A549 (cell line): ENCODE measurements around the gene TRIM7. TPM values are rescaled to one million over a fixed set of nuclear protein-coding genes. Genes with fewer than 3 reads are reported as not detected.

Source experiments
- ATAC-seq, 2 experiments: fragments of 200-7000 bp in 1 of 2; fragments of >200 bp in 1 of 2; cut with Nextera tagmentation in 1 of 2; cut with Tn5 transposase in 1 of 2; 3 replicates each; pipeline versions ENCODE4 v1.8.0 to v1.9.1; 2018 to 2020; ENCODE audit warnings: mild to moderate bottlenecking in 1 of 2, moderate library complexity in 1 of 2
- CTCF ChIA-PET: fragments of 300-600 bp; sonication (Branson Sonifier 250); formaldehyde crosslinking; extraction: SDS; loops from one replicate; lab custom pipeline; 2021; ENCODE audit warnings: antibody characterized with exemption, inconsistent platforms; lab: Yijun Ruan, JAX
- POLR2A ChIA-PET: fragments of 350-600 bp; formaldehyde crosslinking; extraction: SDS; loops from one replicate; lab custom pipeline; 2021; ENCODE audit warnings: antibody characterized with exemption, inconsistent platforms; lab: Yijun Ruan, JAX
- DNase-seq, 2 experiments: peaks; one replicate each; pipeline versions ENCODE4 v3.0.0 to v3.0.0-alpha.2; 2011 to 2016; ENCODE audit warnings: low read depth in 1 of 2, low spot score in 1 of 2
- FAIRE-seq: peaks from 2 replicates; lab custom pipeline; 2011; peaks lifted over from hg19 to GRCh38; lab: Jason Lieb, UNC
- H3K27ac ChIP-seq, 2 experiments: fragments of >200 bp; sonication (Bioruptor Twin); formaldehyde crosslinking; 3 replicates each; pipeline ENCODE4 v1.5.1; 2016 to 2017
- H3K4me1 ChIP-seq: fragments of >200 bp; sonication (Bioruptor Twin); formaldehyde crosslinking; 3 replicates; pipeline ENCODE4 v1.6.1; 2016
- H3K4me2 ChIP-seq: fragments of >200 bp; sonication (Bioruptor Twin); formaldehyde crosslinking; 3 replicates; pipeline ENCODE4 v1.6.1; 2016
- H3K4me3 ChIP-seq: fragments of >200 bp; sonication (Bioruptor Twin); formaldehyde crosslinking; 3 replicates; pipeline ENCODE4 v1.5.1; 2016
- H3K9me3 ChIP-seq: fragments of >200 bp; sonication (Bioruptor Twin); formaldehyde crosslinking; 3 replicates; pipeline ENCODE4 v1.6.1; 2016
- CBX2 ChIP-seq: fragments of 200-600 bp; sonication (generic); IDR thresholded peaks from 2 replicates; pipeline ENCODE4 v1.6.1; 2016; ENCODE audit warnings: low read depth, mild to moderate bottlenecking, borderline replicate concordance
- CHD2 ChIP-seq: fragments of 150-350 bp; IDR thresholded peaks from 2 replicates; pipeline ENCODE4 v1.6.1; 2014; ENCODE audit warnings: low read length; ENCODE audit not compliant: partially characterized antibody
- EHF ChIP-seq: fragments of 250-450 bp; sonication (Bioruptor Pico); IDR thresholded peaks from 2 replicates; pipeline ENCODE4 v1.5.0; 2020; ENCODE audit warnings: mild to moderate bottlenecking
- EHMT2 ChIP-seq: fragments of 200-600 bp; sonication (generic); IDR thresholded peaks from 2 replicates; pipeline ENCODE4 v1.6.1; 2016; ENCODE audit warnings: antibody characterized with exemption, low read depth, mild to moderate bottlenecking, moderate library complexity
- ESRRA ChIP-seq: fragments of 150-350 bp; IDR thresholded peaks from 2 replicates; pipeline ENCODE4 v1.6.1; 2014; ENCODE audit warnings: mild to moderate bottlenecking, low read length, borderline replicate concordance
- FOSB ChIP-seq: fragments of 250-450 bp; sonication (Bioruptor Pico); IDR thresholded peaks from 2 replicates; pipeline ENCODE4 v1.5.0; 2020; ENCODE audit warnings: mild to moderate bottlenecking, moderate library complexity
- FOSL2 ChIP-seq, 2 experiments: fragments of 450-650 bp in 1 of 2; fragments of >200 bp in 1 of 2; sonication (Bioruptor Twin) in 1 of 2; formaldehyde crosslinking; IDR thresholded peaks; 2 replicates each; pipeline versions ENCODE4 v1.5.0 to v1.6.1; 2016 to 2020; ENCODE audit warnings: mild to moderate bottlenecking in 1 of 2, moderate library complexity in 1 of 2
- GATA3 ChIP-seq: IDR thresholded peaks from 2 replicates; pipeline ENCODE4 v1.6.1; 2012; ENCODE audit warnings: borderline replicate concordance
- HEYL ChIP-seq: fragments of 250-450 bp; sonication (Bioruptor Pico); IDR thresholded peaks from 2 replicates; pipeline ENCODE4 v1.8.0; 2021; ENCODE audit warnings: mild to moderate bottlenecking, moderate library complexity
- HOXA7 ChIP-seq: fragments of 250-450 bp; sonication (Bioruptor Pico); IDR thresholded peaks from 2 replicates; pipeline ENCODE4 v1.5.0; 2020; ENCODE audit warnings: mild to moderate bottlenecking, moderate library complexity
- HOXB13 ChIP-seq: fragments of 250-450 bp; sonication (Bioruptor Pico); IDR thresholded peaks from 2 replicates; pipeline ENCODE4 v1.5.0; 2020; ENCODE audit warnings: low read depth, mild to moderate bottlenecking, moderate library complexity
- JUN ChIP-seq, 2 experiments: fragments of >200 bp; sonication (Bioruptor Twin); formaldehyde crosslinking; IDR thresholded peaks; 2 replicates in 1 of 2; 3 replicates in 1 of 2; pipeline ENCODE4 v1.6.1; 2016 to 2017
- MYC ChIP-seq: IDR thresholded peaks from 2 replicates; pipeline ENCODE4 v1.6.1; 2012; ENCODE audit warnings: mild to moderate bottlenecking, inconsistent platforms, low read length, improper control_type of control experiment, borderline replicate concordance
- NPAS2 ChIP-seq: fragments of 250-450 bp; sonication (Bioruptor Pico); IDR thresholded peaks from 2 replicates; pipeline ENCODE4 v1.8.0; 2022; ENCODE audit warnings: mild to moderate bottlenecking, moderate library complexity, borderline replicate concordance
- NR3C1 ChIP-seq: fragments of >200 bp; sonication (Bioruptor Twin); formaldehyde crosslinking; IDR thresholded peaks from 3 replicates; pipeline ENCODE4 v1.6.1; 2017
- POLR2AphosphoS2 ChIP-seq: conservative IDR thresholded peaks from 2 replicates; pipeline ENCODE4 v1.6.1; 2012; ENCODE audit warnings: low read length, improper control_type of control experiment, inconsistent platforms
- RAD21 ChIP-seq, 2 experiments: fragments of >200 bp in 1 of 2; sonication (Bioruptor Twin) in 1 of 2; formaldehyde crosslinking in 1 of 2; IDR thresholded peaks in 1 of 2; conservative IDR thresholded peaks in 1 of 2; 2 replicates in 1 of 2; 3 replicates in 1 of 2; pipeline ENCODE4 v1.6.1; 2012 to 2018; ENCODE audit warnings: inconsistent platforms in 1 of 2
- RARB ChIP-seq: fragments of 250-450 bp; sonication (Bioruptor Pico); IDR thresholded peaks from 2 replicates; pipeline ENCODE4 v1.8.0; 2021; ENCODE audit warnings: mild to moderate bottlenecking, moderate library complexity
- RCOR1 ChIP-seq: fragments of 150-350 bp; IDR thresholded peaks from 2 replicates; pipeline ENCODE4 v1.6.1; 2014; ENCODE audit warnings: antibody characterized with exemption, low read length, low read depth
- RFX5 ChIP-seq: fragments of 450-650 bp; IDR thresholded peaks from 2 replicates; pipeline ENCODE4 v1.7.1; 2014; ENCODE audit warnings: antibody characterized with exemption, mild to moderate bottlenecking, moderate library complexity
- RNF2 ChIP-seq: fragments of 200-600 bp; sonication (generic); IDR thresholded peaks from 2 replicates; pipeline ENCODE4 v1.6.1; 2016; ENCODE audit warnings: low read depth, mild to moderate bottlenecking, antibody characterized with exemption, moderate library complexity, borderline replicate concordance
- SMC3 ChIP-seq: fragments of >200 bp; sonication (Bioruptor Twin); formaldehyde crosslinking; IDR thresholded peaks from 3 replicates; pipeline ENCODE4 v1.6.1; 2018; ENCODE audit warnings: inconsistent platforms
- TFCP2L1 ChIP-seq: fragments of 250-450 bp; sonication (Bioruptor Pico); IDR thresholded peaks from 2 replicates; pipeline ENCODE4 v1.5.0; 2021; ENCODE audit warnings: mild to moderate bottlenecking
- TP53 ChIP-seq: fragments of 250-450 bp; sonication (Bioruptor Pico); IDR thresholded peaks from 2 replicates; pipeline ENCODE4 v1.5.0; 2021; ENCODE audit warnings: mild to moderate bottlenecking, moderate library complexity
- ZNF302 ChIP-seq: fragments of 250-450 bp; sonication (Bioruptor Pico); IDR thresholded peaks from 2 replicates; pipeline ENCODE4 v1.9.0; 2021; ENCODE audit warnings: inconsistent platforms, mild to moderate bottlenecking, moderate library complexity
- WGBS: methylation state at CpG from one replicate; pipeline ENCODE4 v1.1.6; 2017; ENCODE audit errors: missing lambda C conversion rate; 5-methylcytosine and 5-hydroxymethylcytosine counted together
- polyA plus RNA-seq, 4 experiments: library from polyadenylated mRNA; depleted of rRNA in 3 of 4; stranded (reverse); fragments of >200 nt; fragmentation: RNase III in 1 of 4; extraction: RNeasy Plus Mini Kit Qiagen cat#74134 plus additional on column Dnase treatment in 1 of 4; gene quantifications; 2 replicates in 3 of 4; 3 replicates in 1 of 4; pipeline ENCODE4 v1.2.3, GENCODE V29; 2011 to 2017
- TF ChIP-seq, protein P1 (sequence below): fragments of 450-650 bp; IDR thresholded peaks from 2 replicates; pipeline ENCODE4 v1.6.1; 2014; ENCODE audit warnings: antibody characterized with exemption
- TF ChIP-seq, protein P2 (sequence below): fragments of 200-600 bp; sonication (generic); IDR thresholded peaks from 2 replicates; pipeline ENCODE4 v1.6.1; 2016; ENCODE audit warnings: antibody characterized with exemption, mild to moderate bottlenecking, moderate library complexity
- TF ChIP-seq, protein P3 (sequence below): IDR thresholded peaks from 2 replicates; pipeline ENCODE4 v1.6.1; 2012
- TF ChIP-seq, protein P4 (sequence below): fragments of 250-450 bp; sonication (Bioruptor Pico); IDR thresholded peaks from 2 replicates; pipeline ENCODE4 v1.5.0; 2021; ENCODE audit warnings: mild to moderate bottlenecking, moderate library complexity, borderline replicate concordance

TRIM7 gene
- polyA plus RNA-seq, 2 of the 4 experiments (the other 2 are of a cell fraction): 21.8 to 30.7 TPM

DNA sequence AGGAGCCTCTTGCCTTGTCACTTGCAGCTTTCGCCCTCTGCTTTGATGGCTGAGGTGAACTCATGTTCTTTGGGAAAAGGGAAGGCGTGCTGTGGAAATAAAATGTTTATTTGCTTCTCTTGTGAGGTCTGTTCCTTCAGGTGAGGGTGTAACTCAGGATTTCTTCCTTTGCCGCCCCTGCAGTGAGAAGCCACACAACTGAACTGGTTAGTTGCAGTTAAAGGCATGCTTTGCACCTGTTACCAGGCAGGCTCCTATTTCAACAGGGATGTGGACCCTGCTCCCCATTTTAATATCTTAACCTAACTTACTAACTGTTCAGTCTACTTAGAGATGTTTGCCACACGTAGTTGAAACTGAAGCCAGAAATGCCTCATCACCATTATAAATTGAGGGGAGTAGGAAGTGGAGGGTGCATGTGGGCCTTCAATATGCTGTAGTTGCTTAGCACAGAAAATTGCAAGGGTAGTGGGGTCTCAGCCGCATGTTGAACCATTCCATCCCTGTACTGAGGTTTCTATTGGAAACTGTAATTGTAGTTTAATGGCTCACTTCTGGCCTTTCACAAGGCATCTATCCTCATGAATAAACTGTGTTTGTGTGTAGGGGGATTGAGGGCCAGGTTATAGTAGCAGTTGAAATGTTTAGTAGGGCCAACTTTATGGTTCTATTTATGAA, 30.8 kb upstream of the TRIM7 start:
- no peak for ATAC-seq
- POLR2A ChIA-PET: interaction anchor here (1.1 to 4.2 kb wide), 6 partner anchors 9 to 46 kb away, joined by 3 to 25 read pairs (median 4); partner anchors contain the start of genes RACK1, TRIM41 and TRIM7
- CTCF ChIA-PET: interaction anchor here (0.9 to 1.0 kb wide), 2 partner anchors 21 to 38 kb away, joined by 3 to 4 read pairs; no protein-coding TSS in a partner anchor
- WGBS: 88% methylated on average over 5 of the region's 5 CpGs
- H3K4me3 ChIP-seq: no peak overlapping the region
- no peaks in the 10 kb centered on the region for H3K9me3 ChIP-seq
- no peak overlapping the region for H3K4me2 ChIP-seq
- TF ChIP-seq, protein P1, sequence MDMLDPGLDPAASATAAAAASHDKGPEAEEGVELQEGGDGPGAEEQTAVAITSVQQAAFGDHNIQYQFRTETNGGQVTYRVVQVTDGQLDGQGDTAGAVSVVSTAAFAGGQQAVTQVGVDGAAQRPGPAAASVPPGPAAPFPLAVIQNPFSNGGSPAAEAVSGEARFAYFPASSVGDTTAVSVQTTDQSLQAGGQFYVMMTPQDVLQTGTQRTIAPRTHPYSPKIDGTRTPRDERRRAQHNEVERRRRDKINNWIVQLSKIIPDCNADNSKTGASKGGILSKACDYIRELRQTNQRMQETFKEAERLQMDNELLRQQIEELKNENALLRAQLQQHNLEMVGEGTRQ: no peak
- no peak for TF ChIP-seq EHF (CRISPR knock-in tag)
- TF ChIP-seq RAD21 (conservative IDR thresholded peaks at IDR 0.05 in 1 of 2, IDR thresholded peaks at IDR 0.05 in 1 of 2): no peak
- 0 out of 2 replicates have a peak, but pooled peaks have one; percentile 20 for TF ChIP-seq HOXB13 (CRISPR knock-in tag)
- TF ChIP-seq GATA3: no peak; the same call in none of the 2 replicates
- no peak for TF ChIP-seq ESRRA
- TF ChIP-seq, protein P2, sequence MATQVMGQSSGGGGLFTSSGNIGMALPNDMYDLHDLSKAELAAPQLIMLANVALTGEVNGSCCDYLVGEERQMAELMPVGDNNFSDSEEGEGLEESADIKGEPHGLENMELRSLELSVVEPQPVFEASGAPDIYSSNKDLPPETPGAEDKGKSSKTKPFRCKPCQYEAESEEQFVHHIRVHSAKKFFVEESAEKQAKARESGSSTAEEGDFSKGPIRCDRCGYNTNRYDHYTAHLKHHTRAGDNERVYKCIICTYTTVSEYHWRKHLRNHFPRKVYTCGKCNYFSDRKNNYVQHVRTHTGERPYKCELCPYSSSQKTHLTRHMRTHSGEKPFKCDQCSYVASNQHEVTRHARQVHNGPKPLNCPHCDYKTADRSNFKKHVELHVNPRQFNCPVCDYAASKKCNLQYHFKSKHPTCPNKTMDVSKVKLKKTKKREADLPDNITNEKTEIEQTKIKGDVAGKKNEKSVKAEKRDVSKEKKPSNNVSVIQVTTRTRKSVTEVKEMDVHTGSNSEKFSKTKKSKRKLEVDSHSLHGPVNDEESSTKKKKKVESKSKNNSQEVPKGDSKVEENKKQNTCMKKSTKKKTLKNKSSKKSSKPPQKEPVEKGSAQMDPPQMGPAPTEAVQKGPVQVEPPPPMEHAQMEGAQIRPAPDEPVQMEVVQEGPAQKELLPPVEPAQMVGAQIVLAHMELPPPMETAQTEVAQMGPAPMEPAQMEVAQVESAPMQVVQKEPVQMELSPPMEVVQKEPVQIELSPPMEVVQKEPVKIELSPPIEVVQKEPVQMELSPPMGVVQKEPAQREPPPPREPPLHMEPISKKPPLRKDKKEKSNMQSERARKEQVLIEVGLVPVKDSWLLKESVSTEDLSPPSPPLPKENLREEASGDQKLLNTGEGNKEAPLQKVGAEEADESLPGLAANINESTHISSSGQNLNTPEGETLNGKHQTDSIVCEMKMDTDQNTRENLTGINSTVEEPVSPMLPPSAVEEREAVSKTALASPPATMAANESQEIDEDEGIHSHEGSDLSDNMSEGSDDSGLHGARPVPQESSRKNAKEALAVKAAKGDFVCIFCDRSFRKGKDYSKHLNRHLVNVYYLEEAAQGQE: 0 out of 2 replicates have a peak, but pooled peaks have one; percentile 20
- no peak for TF ChIP-seq NR3C1
- peak; percentile 89 for TF ChIP-seq TFCP2L1 (CRISPR knock-in tag)
- TF ChIP-seq MYC: no peak
- no peak for TF ChIP-seq SMC3
- TF ChIP-seq, protein P3, sequence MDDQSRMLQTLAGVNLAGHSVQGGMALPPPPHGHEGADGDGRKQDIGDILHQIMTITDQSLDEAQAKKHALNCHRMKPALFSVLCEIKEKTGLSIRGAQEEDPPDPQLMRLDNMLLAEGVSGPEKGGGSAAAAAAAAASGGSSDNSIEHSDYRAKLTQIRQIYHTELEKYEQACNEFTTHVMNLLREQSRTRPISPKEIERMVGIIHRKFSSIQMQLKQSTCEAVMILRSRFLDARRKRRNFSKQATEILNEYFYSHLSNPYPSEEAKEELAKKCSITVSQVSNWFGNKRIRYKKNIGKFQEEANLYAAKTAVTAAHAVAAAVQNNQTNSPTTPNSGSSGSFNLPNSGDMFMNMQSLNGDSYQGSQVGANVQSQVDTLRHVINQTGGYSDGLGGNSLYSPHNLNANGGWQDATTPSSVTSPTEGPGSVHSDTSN: peak; percentile 26; the same call in 1 of the 2 replicates
- TF ChIP-seq FOSL2 (IDR thresholded peaks at IDR 0.05): no peak
- TF ChIP-seq FOSL2 (CRISPR knock-in tag; IDR thresholded peaks at IDR 0.05): no peak
- peak; percentile 90 for TF ChIP-seq HOXA7 (CRISPR knock-in tag)
- TF ChIP-seq NPAS2 (CRISPR knock-in tag): no peak
- TF ChIP-seq FOSB (CRISPR knock-in tag): peak; percentile 88
- no peak for TF ChIP-seq HEYL (CRISPR knock-in tag)
- TF ChIP-seq, protein P4, sequence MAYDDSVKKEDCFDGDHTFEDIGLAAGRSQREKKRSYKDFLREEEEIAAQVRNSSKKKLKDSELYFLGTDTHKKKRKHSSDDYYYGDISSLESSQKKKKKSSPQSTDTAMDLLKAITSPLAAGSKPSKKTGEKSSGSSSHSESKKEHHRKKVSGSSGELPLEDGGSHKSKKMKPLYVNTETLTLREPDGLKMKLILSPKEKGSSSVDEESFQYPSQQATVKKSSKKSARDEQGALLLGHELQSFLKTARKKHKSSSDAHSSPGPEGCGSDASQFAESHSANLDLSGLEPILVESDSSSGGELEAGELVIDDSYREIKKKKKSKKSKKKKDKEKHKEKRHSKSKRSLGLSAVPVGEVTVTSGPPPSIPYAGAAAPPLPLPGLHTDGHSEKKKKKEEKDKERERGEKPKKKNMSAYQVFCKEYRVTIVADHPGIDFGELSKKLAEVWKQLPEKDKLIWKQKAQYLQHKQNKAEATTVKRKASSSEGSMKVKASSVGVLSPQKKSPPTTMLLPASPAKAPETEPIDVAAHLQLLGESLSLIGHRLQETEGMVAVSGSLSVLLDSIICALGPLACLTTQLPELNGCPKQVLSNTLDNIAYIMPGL (CRISPR knock-in tag): peak; percentile 78; the same call in 1 of the 2 replicates
- TF ChIP-seq ZNF302 (CRISPR knock-in tag): no peak
- no peak for TF ChIP-seq RNF2
- no peak for TF ChIP-seq RCOR1
- no peak for TF ChIP-seq CBX2
- TF ChIP-seq TP53: peak; percentile 77; the same call in 1 of the 2 replicates
- no peak; the same call in 1 of the 2 replicates for TF ChIP-seq RARB (CRISPR knock-in tag)
- TF ChIP-seq RFX5: no peak
- no peak for TF ChIP-seq CHD2
- TF ChIP-seq JUN (IDR thresholded peaks at IDR 0.05): peak; percentile 65
- TF ChIP-seq POLR2AphosphoS2: peak; percentile 95
- no peak for TF ChIP-seq EHMT2
- no peak for FAIRE-seq
- peaks cover 19% of the 10 kb centered on the region; the same call in 2 of the 3 replicates for H3K4me1 ChIP-seq
- no peak for DNase-seq
- H3K27ac ChIP-seq: peak overlapping the region in 1 of 2 experiments; percentile 47; a peak in 2 of 6 replicates
